GM19238 (cell line): ENCODE data around the gene PIK3C2G.
"Not testable (repeated sequence)": the region's sequence is repeated elsewhere in the genome, so short reads cannot be mapped to it uniquely, and the experiment has no call there.

Experiments used
- DNase-seq: peaks from one replicate; pipeline ENCODE4 v3.0.0; 2011; ENCODE audit warnings: low spot score; ENCODE audit not compliant: insufficient read length

PIK3C2G gene

DNA sequence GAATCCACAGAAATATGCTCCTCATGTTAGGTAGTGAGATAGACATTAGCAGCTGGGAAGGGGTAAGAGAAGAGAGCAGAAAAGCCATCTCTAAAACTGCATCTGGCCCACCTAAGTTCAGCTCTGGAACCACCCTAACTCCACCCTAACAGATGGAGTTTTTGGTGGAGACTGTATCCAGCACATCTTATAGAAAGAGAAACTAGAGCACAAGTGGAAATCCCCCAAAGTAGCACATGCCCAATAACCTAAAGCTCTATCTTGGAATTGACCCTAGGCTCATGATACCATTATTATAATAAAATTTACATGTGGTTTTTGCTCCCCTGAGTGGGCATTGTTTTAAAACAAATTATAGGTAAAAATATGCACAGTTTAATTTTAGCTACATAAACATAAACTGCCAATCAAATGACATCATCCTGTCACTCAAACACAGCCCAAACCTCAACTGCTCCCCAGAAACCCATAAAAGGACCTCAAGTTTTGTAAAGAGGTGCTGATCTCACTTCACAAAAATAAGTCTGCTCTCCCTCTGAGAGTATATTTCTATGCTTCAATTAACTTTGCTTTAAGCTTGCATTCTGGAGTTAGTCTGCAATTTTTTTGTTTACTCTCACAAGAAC is 206.4 kb downstream of the PIK3C2G start:
- DNase-seq, result no peak

DNA sequence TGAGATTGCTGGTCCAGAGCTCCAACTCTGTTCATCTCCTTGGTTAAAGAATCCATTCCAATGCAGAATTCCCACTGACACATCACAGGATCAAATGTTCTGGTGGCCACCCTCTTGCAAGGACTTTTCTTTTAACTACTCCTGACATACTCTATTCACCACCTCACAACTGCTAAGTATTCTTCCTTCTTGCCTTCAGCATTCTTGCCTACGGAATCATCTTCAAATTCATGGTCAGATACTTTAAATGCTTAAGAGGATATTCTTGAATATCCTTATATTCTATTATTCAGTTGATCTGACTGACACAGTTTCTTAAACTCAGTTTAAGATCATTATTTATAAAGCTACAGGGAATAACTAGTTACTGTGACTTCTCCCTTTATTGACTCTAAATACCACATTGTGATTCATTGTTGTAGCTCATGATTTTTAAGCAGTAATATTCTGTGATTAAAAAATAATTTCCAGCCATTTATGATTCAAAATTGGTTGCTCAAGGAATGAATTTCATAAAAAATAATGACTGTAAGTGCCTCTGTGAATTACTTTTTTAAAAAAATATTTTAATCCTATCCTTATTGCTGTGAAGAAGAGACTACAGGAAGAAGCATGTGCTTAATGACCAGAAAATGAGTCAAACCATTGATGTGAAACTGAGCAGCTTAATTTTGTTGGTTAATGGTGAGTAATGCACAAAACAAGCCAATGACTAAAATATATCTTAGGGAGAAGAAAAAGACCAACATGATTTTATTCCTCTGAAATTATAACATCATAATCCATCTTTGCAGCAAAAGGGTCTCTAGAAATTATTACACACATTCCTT is 207.1 kb downstream of the PIK3C2G start:
- no peak for DNase-seq

DNA sequence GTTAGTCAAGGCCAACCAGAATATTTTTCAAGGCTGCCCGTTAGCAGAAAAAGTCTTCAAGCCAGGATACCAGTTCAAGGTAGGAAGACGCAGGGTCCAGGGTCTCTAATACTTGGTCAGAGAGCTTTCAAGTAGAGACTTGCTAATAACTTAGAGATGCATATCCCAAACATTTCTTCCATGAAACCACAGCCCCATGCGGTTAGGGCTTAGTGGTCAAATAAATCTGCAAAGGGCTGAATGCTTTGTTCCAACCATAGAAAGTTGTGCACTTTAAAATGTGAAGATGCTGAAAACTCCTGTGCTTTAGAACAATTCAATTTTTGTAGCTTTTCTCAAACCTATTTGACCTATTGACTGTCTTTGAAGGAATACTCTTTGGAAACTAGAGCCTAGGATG is 208.9 kb downstream of the PIK3C2G start:
- no peak for DNase-seq

DNA sequence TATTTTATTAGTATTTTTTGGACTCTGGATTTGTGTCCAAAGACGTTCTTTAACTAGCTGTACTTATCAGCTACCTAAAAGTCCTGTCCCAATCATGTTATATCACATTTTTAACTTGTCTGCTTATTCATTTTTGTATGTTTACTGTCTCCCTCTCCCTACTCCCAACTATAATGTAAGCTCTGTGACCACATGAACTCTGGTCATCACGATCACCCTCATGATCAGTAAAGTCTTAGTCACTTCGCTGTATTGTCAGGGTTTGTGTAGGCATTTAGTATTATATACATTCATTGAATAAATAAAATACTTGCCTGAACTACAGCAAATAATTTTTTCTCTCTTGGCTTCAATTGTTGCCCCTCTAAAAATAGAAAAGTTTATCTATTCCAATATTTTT is 211.0 kb downstream of the PIK3C2G start:
- DNase-seq, result no peak

DNA sequence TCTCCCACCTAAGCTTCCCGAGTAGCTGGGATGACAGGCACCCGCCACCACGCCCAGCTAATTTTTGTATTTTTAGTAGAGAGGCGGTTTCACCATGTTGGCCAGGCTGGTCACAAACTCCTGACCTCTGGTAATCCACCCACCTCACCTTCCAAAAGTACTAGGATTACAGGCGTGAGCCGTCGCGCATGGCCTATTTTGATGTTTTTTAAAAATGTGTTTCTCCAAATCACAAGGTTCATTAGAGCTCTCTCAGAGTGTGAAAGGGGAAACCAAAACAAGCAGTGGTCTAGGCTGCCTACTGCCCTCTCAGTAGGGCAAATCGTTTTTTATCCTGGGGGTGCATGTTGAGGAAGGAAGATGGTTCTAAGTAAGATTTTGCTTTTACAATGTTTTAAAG is 211.5 kb downstream of the PIK3C2G start:
- no peak for DNase-seq

DNA sequence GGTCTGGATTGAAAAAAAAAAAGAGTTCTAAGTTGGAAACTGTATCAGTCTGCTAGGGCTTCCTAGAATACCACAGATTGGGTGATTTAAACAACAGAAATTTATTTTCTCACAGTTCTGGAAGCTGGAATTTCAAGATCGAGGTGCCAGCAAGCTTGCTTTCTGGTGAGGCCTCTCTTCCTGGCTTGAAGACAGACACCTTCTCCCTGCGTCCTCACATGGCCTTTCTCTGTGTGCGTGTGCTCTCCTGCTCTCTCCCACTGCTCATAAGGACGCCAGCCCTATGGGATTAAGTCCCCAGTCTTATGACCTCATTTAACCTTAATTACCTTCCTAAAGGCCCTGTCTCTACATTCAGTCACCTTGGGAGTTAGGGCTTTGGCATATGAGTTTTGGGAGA is 215.5 kb downstream of the PIK3C2G start:
- no peak for DNase-seq

DNA sequence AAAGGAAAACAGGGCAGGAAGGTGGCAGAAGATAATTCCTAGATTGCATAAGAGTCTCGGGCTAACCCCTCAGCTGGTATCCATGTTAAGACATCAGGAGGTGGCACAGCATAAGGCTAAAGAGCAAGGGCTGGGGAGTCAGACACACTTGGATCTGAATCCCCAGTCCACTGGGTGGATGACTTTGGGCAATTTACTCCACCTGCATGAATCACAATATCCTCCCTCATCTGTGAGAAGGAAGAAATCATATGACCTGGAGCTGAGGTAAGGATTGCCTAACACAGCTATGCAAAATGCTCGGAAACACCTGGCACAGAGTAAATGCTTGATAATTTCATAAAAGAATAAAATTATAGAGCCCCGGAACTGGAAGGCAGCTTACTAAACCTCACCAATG is 217.9 kb downstream of the PIK3C2G start:
- no peak for DNase-seq

DNA sequence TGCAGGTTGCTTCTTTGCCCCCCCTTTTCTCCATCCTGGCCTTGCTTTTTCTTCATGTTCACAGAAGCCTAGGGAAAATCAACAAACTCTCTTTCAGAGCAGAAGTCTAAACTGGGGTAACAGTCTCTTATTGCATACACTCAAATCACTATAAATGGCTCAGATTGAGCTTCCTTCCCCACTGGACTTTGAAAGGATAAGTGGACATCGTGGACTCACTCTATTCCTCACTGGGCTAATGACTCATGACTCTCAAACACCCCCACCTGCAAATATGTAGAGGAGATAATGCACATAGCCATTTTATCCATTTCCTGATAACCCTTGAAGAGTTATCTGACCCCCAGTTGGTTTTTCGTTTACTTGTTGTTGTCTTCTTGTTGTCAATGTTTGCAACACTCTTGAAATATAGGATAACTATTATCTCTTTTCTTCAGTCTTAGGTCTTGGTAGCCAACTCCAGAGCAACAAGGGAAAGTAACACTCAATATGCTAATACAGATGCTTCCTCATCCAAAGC is 221.3 kb downstream of the PIK3C2G start:
- DNase-seq, result no peak

DNA sequence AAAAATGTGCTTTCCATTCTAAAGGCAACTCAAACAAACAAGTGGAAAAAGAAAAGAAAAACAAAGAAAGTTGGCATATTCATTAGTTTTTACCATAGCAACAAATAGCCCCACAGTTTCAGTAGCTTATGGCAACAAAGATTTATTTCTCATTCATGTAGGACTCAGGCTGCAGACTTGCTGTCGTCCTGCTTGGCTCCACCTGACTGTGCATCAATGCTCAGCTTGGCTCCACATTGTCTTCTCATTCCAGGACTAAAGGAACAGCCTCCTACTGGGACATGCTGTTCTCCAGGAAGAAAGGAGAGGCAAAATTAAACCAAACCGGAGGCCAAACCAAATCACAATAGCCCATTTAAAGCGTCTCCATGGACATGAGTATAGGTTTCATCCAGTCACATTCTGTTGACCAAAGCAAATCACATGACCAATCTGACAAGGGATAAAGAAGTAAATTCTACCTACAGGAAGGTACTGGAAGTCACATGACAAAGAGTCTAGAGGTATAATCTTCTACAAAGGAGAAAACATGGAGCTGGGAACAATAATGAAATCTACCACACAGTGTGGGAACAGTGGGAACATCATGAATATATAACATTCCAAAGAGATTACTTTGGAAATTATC is 222.5 kb downstream of the PIK3C2G start:
- DNase-seq, result no peak

DNA sequence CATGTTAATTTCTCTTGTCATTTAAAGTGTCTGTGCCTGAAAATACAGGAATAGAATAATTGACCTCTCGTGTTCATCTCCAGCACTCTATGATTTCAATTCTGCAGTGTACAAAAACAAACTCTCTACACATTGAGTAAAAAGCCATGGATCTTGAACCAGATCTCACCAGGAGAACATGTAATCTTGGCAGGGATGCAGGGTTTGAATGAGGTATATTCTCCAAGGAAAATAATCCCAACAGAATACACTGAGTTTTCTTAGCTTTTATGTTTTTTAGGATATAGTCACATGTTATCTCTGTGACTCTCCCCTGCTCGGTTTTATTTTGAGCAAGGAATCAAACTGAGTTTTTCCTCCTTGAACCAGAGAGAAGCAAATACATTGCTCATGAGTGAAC is 224.7 kb downstream of the PIK3C2G start:
- DNase-seq, result no peak

DNA sequence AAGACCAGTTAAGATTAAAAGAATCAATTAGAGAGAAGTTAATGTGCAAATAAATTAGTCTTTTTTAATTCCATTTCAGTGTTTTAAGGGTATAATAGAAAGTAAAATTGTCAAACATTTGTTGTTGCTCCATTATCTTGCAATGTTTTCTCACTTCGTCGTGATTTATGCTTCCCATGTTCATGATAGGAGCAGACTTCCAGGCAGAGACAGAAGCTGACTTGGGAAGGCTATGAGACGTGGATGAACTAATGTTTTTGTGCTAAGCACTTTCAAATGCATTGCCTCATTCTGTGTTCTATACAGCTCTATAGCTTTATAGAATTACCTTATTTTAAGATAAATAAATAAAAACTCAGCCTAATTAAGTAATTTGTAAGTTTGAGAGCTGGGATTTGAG is 226.2 kb downstream of the PIK3C2G start:
- no peak for DNase-seq

DNA sequence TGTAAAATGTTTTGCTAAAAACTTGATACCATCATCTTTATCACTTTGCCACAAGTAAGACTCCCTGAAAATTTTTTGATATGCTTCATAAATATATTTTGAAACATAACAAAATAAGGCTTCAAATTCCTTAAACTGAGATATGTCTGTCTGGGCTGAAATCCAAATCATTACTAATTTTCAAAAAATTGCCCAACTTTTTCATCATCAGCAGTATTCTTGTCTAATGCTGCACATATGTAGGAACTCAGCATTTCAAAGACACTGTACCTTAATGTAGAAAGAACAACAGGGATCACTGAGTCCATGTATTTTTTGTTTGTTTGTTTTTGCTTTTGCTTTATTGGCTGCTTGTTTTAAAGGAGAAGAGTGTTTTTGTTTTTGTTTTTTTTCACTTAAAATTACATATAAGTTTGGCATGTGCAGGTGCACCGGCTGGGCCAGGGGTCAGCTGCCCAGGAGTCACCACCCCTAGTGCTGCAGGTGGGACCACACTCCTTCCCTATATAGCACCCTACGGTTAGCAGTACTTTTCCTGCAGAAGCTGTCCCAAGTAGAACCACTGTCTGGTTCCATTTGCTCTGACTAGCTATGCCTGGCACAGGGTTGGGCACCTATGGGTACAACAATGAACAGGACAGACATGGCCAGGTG is 231.2 kb downstream of the PIK3C2G start:
- no peak for DNase-seq

DNA sequence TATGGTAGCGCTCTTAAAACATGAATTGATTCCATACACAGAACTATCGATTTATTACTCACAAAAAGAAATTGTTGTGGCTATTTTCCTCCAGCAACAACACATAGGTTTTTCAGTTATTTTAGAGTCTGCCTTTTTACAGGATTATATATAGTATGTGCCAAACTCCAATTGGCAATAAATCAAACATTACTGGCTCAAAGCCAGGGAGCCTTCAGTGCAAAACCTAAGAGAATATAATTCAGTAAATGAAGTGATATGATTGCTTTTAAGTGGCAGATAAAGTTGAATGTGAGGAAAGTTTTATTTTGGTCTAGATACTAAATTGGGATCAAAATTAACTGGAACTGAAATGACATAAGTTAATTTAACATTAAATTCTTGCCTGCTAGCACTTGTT is 234.8 kb downstream of the PIK3C2G start:
- no peak for DNase-seq

DNA sequence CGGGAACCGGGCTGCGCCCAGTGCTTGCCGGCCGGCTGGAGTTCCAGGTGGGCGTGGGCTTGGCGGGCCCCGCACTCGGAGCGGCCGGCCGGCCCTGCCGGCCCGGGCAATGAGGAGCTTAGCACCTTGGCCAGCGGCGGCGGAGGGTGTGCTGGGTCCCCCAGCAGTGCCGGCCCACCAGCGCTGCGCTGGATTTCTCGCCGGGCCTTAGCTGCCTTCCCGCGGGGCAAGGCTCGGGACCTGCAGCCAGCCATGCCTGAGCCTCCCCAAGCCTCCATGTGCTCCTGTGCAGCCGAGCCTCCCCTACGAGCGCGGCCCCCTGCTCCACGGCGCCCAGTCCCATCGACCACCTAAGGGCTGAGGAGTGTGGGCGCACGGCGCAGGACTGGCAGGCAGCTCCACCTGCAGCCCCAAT is 238.8 kb downstream of the PIK3C2G start:
- DNase-seq, result not testable (repeated sequence)

DNA sequence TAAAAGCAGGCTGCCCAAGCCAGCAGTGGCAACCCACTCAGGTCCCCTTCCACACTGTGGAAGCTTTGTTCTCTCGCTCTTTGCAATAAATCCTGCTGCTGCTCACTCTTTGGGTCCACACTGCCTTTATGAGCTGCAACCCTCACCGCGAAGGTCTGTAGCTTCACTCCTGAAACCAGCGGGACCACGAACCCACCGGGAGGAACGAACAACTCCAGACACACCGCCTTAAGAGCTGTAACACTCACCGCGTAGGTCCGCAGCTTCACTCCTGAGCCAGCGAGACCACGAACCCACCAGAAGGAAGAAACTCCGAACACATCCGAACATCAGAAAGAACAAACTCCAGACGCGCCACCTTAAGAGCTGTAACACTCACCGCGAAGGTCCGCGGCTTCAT is 239.4 kb downstream of the PIK3C2G start:
- not testable (repeated sequence) for DNase-seq

DNA sequence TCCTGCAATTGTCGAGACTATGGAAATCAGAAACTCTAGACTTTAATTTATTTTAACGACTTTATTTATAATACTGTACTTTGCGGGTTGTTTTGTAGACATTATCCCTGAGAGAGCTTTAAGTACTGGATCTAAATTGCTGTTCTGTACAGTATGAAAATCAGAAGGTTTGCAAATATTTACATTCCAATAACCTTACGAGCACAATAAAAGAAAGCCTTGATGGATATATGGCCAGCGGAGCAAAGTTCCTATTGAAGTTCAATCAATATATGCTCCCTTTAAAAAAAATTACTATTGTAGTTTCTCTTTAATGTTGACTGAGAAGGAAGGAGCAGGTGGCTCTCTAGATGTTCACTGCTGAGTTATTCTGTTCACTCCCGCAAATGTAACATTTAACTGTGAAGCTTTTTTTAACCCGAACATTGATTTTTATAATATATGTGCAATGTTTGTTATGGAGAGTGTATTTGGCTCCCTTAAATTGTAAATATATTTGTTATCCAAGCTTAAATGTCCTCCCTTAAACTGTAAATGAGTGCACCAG is 241.2 kb downstream of the PIK3C2G start:
- no peak for DNase-seq

DNA sequence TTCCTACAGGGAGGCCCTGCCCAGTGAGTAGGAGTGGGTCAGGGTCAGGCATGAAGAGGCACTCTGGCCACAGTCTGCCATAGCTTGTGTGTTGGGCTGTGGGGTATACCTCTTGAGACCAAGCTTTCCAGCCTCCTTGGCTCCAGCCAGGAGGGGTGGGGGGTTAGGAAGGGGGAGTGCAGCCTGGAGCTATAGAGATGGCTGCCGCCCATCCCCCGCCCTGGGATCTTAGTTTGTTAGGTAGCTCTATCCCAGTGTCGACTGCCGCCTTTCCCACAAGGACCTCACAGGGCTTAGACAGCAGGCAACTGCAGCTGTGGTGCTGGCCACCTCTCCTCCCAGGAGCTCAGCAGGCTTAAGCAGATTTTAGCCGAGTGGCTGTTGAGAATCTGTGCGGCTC is 260.1 kb downstream of the PIK3C2G start:
- DNase-seq, result no peak

DNA sequence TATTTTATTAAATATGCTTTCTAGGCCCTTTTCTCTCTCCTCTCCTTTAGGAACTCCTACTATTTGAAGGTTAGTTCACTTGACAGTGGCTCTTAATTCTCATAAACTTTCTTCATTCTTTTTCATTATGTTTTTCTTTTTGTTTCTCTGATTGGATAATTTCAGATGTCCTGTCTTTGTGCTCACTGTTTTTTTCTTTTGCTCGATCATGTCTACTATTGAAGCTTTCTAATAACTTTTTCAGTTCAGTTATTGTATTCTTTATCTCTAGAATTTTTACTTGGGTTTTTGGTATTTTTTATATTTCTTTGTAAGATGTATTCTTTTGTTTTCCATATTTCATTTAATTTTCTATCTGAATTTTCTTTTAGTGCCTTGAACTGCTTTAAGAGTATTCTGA is 261.5 kb downstream of the PIK3C2G start:
- no peak for DNase-seq

DNA sequence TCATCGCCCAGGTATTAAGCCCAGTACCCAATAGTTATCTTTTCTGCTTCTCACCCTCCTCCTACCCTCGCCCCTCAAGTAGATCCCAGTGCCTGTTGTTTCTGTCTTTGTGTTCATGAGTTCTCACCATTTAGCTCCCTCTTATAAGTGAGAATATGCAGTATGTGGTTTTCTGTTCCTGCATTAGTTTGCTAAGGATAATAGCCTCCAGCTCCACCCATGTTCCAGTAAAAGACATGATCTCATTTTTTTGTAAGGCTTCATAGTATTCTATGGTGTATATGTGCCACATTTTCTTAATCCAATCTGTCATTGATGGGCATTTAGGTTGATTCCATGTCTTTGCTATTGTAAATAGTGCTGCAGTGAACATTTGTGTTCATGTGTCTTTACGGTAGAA is 281.2 kb downstream of the PIK3C2G start:
- not testable (repeated sequence) for DNase-seq

DNA sequence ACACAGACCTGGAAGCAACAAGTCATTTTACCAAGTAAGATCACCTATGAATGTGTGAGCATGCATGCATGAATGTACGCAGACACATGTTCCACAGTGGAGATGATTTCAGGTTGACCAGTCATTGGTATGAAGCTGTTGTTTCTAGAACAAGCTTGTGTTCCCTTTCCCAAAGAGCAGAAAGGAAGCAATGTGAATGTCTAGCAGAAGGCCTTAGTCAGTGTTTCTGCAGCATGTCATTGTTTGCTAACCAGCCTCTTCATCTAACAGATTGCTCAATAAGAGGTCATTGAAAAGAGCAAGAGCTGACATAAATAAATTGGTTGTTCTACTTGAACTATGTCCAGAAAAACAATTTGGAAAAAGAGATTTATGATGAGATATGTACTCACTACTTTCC is 285.1 kb downstream of the PIK3C2G start:
- DNase-seq, result no peak

DNA sequence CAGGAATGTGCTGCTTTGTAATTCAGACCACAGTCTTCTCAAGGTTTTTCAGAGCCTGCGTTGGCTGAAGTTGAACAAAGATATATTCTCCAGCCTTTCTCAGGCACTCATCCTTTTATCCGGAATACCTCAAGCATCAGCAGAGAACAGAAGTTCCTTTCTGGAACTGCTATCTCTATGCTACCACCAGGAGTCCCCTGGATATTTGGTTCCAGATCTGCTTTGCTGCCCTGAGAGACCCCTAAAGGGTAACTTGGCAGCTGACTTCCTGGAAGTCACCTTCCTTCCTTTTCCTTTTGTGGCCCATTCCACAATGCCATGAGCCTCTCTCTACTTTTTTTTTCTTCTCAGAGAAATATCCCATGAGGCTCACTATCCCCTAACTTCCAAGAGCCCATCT is 288.3 kb downstream of the PIK3C2G start:
- DNase-seq, result no peak

DNA sequence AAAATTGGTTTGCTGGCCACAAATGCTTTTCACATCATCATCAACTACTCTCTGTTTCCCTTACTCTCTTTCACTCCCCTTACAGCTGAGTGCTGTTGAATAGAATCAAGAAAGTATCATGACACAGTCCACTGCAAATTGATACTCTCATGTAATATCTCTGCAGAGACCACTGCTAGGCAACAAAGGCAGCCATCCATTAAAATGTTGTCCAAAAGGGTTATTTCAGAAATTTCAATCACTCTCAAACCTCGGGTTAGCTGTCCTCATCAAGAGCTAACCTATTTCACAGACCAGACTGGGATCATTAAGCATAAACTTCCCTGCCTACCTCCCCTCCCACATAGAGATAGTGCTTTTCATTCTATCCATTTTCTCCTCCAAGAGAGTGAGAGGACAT is 289.8 kb downstream of the PIK3C2G start:
- DNase-seq, result no peak
